Measurements from ENCODE around the gene TCAIM. TPM values are rescaled to one million over a fixed set of nuclear protein-coding genes. Genes with fewer than 3 reads are reported as not detected.

The TCAIM gene, protein sequence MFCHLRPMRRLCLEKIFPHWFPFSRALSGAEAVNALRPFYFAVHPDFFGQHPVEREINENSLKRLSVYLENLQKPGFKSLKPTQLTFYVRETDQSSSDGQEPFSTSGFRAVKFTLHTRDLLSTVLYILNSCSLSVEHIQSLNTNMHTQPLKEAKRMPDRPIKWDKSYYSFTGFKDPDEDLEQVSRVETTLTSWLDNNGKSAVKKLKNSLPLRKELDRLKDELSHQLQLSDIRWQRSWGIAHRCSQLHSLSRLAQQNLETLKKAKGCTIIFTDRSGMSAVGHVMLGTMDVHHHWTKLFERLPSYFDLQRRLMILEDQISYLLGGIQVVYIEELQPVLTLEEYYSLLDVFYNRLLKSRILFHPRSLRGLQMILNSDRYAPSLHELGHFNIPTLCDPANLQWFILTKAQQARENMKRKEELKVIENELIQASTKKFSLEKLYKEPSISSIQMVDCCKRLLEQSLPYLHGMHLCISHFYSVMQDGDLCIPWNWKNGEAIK
- 21.9 and 23.8 TPM in 2 replicates for total RNA-seq (2021)
- long read RNA-seq, transcript TCAIM-205 (11 exons, 1,844 nt), result minor isoform, 9 of 118 reads
- long read RNA-seq, transcript TCAIM-202 (4 exons, 1,998 nt), result major isoform, 51 of 118 reads
- long read RNA-seq, partial matches to known transcripts, result 14 of 118 reads
- long read RNA-seq, other reads (novel, unspliced or antisense), result 37 of 118 reads

DNA sequence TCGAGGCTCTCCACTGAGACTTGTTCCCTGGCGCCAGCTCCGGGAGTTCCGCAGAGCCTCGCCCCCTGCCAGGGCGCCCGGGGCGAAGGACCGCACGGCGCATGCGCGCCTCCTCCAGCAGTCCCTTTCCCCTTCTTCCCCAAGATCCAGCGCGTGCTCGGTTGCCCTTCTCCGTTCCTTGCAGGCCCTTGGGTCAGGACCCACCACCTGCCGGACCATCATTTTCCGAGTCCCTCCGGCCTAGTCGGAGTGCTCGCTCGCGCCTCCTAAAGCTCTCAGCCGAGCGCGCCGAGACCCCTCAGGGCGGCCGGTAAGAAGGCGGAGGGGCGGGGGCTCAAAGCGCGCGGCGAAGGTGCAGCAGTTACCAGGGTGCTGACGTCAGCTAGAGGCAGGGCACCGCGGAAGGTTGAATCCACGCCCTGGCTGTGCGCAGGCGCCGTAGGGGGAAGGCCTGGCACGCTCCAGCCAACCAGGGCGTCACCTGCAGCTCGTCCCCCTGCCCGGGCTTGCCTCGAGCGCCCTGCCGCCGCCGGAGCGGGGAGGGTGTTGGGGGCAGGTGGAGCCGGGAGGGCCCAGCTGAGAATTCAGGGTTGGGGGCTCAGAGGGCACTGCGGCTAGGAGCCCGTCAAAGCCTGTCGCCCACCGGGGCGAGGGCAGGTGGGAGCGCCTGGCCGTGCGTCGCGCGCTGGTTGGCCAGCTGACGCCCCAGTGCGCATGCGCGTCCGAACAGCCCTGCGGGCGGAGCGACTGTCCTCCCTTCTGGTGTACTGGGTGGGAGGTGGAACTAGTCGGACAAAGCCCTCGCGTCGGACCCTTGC lies at the start of gene TCAIM:
TCAIM (plus strand) TSS at position 757 of the 818 bp plus-strand sequence. CDS start 16,017 bp downstream, outside the sequence.
- H2BK120ac ChIP-seq (ENCODE audit: low read depth, low read length, poor library complexity, severe bottlenecking), result no peak within 1 kb of the TSS
- no peak within 1 kb of the TSS for H2BK20ac ChIP-seq (ENCODE audit: low read depth, low read length, poor library complexity, severe bottlenecking)
- no peak within 1 kb of the TSS for H3K56ac ChIP-seq (ENCODE audit: insufficient read length, low read depth, low read length)
- no peak within 1 kb of the TSS for H2AK5ac ChIP-seq (ENCODE audit: insufficient read length, low read length)
- Mint-ChIP-seq H3K36me3 (ENCODE audit: insufficient read depth in 1 of 3, low read depth in 3 of 3) (peaks cover 0 to 9% (median 3%) of the 10 kb centered on the region in 3 experiments; a peak in 4 of 7 replicates), H3K9me3 (no peaks in the 10 kb centered on the region), H3K27ac (peak within 1 kb of the TSS; percentile 99), H3K27me3 (ENCODE audit: low read depth) (no peaks in the 10 kb centered on the region; the same call in 1 of the 2 replicates), H3K4me1 (peaks cover 21% of the 10 kb centered on the region in 2 experiments), H3K4me3 (peak within 1 kb of the TSS; percentile 89 to 90)
- H3K27me3 ChIP-seq (ENCODE audit: insufficient read depth, low read length), result no peaks in the 10 kb centered on the region
- peaks cover 4% of the 10 kb centered on the region for H3K23me2 ChIP-seq (ENCODE audit: insufficient read length, low read depth, low read length, poor library complexity, severe bottlenecking)
- peaks cover 4% of the 10 kb centered on the region; the same call in 1 of the 2 replicates for H3K79me2 ChIP-seq (ENCODE audit: insufficient read depth, low read length)
- peak within 1 kb of the TSS; percentile 91 for H2BK12ac ChIP-seq (ENCODE audit: insufficient read length, low read depth, low read length)
- no peaks in the 10 kb centered on the region for H3K9me3 ChIP-seq (ENCODE audit: control insufficient read depth, low read depth, low read length)
- DNase-seq, result peak; percentile 98
- no peak within 1 kb of the TSS for H4K8ac ChIP-seq (replicated peaks; ENCODE audit: insufficient read length, low read depth, low read length)
- H3K4me1 ChIP-seq (ENCODE audit: insufficient read depth, low read length), result no peaks in the 10 kb centered on the region
- no peak within 1 kb of the TSS for H4K91ac ChIP-seq (ENCODE audit: insufficient read length, low read depth, low read length)
- H3T11ph ChIP-seq (ENCODE audit: low read length), result peak within 1 kb of the TSS; percentile 93
- peak within 1 kb of the TSS; percentile 64 for H3K27ac ChIP-seq (ENCODE audit: insufficient read length, low read depth, low read length)
- peak within 1 kb of the TSS; percentile 98 for H3K14ac ChIP-seq (ENCODE audit: insufficient read depth, low read length)
- H3K18ac ChIP-seq (ENCODE audit: insufficient read length, low read depth, low read length), result peak within 1 kb of the TSS; percentile 99
- H3K79me1 ChIP-seq (ENCODE audit: insufficient read depth, low read depth, low read length, poor library complexity, severe bottlenecking), result peaks cover 6% of the 10 kb centered on the region
- no peak within 1 kb of the TSS for H3K23ac ChIP-seq (ENCODE audit: insufficient read length, low read depth, low read length)
- H3K9ac ChIP-seq (ENCODE audit: extremely low read depth, insufficient read length, low read length), result peak within 1 kb of the TSS; percentile 95
- H4K5ac ChIP-seq (ENCODE audit: insufficient read length, low read depth, low read length), result no peak within 1 kb of the TSS
- no peak within 1 kb of the TSS for H2AFZ ChIP-seq (ENCODE audit: low read length)
- peak within 1 kb of the TSS; percentile 64 for H3K4me2 ChIP-seq (ENCODE audit: insufficient read depth, insufficient read length, low read length)
- no peak within 1 kb of the TSS for H2BK5ac ChIP-seq (ENCODE audit: insufficient read length, low read length)
- no peak within 1 kb of the TSS for H2BK15ac ChIP-seq (ENCODE audit: low read depth, low read length)
- no peak within 1 kb of the TSS for H3K4ac ChIP-seq (ENCODE audit: low read depth, low read length)
- TF ChIP-seq, protein P1, sequence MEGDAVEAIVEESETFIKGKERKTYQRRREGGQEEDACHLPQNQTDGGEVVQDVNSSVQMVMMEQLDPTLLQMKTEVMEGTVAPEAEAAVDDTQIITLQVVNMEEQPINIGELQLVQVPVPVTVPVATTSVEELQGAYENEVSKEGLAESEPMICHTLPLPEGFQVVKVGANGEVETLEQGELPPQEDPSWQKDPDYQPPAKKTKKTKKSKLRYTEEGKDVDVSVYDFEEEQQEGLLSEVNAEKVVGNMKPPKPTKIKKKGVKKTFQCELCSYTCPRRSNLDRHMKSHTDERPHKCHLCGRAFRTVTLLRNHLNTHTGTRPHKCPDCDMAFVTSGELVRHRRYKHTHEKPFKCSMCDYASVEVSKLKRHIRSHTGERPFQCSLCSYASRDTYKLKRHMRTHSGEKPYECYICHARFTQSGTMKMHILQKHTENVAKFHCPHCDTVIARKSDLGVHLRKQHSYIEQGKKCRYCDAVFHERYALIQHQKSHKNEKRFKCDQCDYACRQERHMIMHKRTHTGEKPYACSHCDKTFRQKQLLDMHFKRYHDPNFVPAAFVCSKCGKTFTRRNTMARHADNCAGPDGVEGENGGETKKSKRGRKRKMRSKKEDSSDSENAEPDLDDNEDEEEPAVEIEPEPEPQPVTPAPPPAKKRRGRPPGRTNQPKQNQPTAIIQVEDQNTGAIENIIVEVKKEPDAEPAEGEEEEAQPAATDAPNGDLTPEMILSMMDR (conservative IDR thresholded peaks at IDR 0.05), result no peak
- H4K20me1 ChIP-seq (ENCODE audit: control insufficient read depth, insufficient read depth, insufficient read length), result no peaks in the 10 kb centered on the region
- WGBS (ENCODE audit: extremely low coverage, insufficient read length, low lambda C conversion rate), result no CpG with 5 or more reads among the region's 77 CpGs

Data from H9 (cell line).